NT2/D1 (cell line): ENCODE measurements around the gene BPIFB2.

Source experiments
- YY1 ChIP-seq: IDR thresholded peaks from 2 replicates; pipeline ENCODE4 v1.6.1; 2011; ENCODE audit not compliant: insufficient read length, insufficient read depth
- ZNF274 ChIP-seq: IDR thresholded peaks from 2 replicates; pipeline ENCODE4 v1.6.1; 2011; ENCODE audit warnings: mild to moderate bottlenecking, low read depth, low read length

DNA sequence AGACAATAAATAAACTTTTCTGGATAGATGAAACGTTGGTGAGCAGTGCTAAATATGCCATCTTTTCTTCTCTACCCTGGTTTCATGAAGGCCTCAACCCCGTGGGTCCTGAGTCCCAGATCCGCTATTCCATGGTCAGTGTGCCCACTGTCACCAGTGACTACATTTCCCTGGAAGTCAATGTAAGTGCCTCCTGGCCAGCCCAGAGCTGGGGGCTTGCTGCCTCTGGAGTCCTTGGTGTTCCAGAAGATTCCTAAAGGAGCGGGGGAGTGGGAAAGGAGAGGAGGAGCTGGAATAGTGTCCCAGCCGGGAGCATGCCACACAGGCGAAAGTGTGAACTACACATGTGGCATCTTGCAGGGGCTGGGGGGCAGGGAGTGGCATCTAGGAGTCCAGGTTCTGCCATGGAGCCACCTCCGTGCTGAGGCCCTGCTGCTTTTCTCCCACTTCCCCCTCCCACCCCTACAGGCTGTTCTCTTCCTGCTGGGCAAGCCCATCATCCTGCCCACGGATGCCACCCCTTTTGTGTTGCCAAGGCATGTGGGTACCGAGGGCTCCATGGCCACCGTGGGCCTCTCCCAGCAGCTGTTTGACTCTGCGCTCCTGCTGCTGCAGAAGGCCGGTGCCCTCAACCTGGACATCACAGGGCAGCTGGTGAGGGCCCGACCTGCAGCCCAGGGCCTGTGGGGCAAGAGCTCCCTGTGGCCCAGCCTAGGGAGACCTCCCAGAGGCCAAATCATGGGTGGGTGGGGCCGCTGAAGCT is 10.8 kb downstream of the BPIFB2 start:
- TF ChIP-seq YY1: no peak
- TF ChIP-seq ZNF274: no peak
